ENCODE measurements around the gene GGA3. TPM values are rescaled to one million over a fixed set of nuclear protein-coding genes. Genes with fewer than 3 reads are reported as not detected.

The GGA3 gene
- polyA plus RNA-seq, 1 experiment, result 25.0 TPM

DNA sequence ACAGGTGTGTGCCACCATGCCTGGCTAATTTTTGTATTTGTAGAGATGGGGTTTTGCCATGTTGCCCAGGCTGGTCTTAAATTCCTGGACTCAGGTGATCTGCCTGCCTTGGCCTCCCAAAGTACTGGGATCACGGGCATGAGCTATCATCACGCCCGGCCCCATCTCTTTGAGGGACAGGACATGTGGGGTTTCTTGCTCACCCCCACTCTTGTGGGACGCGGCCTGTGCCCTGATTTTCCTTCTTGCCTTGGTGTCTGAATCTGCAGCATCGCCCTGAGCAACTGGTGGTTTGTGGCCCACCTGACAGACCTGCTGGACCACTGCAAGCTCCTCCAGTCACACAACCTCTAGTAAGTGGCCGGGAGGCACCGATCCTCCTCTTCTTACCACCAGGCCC is 30.3 kb downstream of the GGA3 start:
- TF ChIP-seq CTCF (IDR thresholded peaks at IDR 0.05; ENCODE audit: low read depth, low read length), result no peak
- Histone ChIP-seq H3K9me3 (ENCODE audit: control insufficient read depth, insufficient read depth, low read length) (no peaks in the 10 kb centered on the region), H3K27ac (ENCODE audit: low read depth, low read length) (no peak overlapping the region), H3K27me3 (ENCODE audit: control insufficient read depth, insufficient read depth, low read length) (no peaks in the 10 kb centered on the region), H3K4me3 (ENCODE audit: low read depth, low read length) (no peak overlapping the region)
- no peak for DNase-seq (ENCODE audit: low read depth, low spot score)
- CTCF ChIA-PET, result no interaction called here
- POLR2A ChIA-PET, result no interaction called here

DNA sequence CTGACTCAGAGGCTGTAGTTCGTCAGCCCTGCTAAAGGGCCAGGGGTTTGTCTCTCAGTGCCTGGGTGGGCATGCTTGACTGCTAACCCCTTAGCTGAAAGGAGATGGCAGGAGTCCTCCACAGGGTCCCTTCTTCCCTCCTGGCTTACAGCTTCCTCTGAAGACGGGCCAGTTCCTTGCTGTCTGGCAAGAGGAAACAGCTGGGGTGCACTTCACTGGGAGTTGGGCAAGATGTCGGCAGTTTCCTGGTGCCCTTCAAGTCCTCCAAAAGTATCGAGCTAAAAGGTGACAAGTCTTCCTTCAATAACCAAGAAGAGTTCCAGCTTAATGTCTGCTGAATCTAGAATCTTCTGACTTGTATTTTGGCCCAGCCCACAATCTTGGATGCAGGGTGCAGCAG is 32.6 kb downstream of the GGA3 start:
- Histone ChIP-seq H3K4me3 (ENCODE audit: low read depth, low read length) (no peak overlapping the region), H3K27me3 (ENCODE audit: control insufficient read depth, insufficient read depth, low read length) (no peaks in the 10 kb centered on the region), H3K9me3 (ENCODE audit: control insufficient read depth, insufficient read depth, low read length) (no peaks in the 10 kb centered on the region), H3K27ac (ENCODE audit: low read depth, low read length) (no peak overlapping the region)
- DNase-seq (ENCODE audit: low read depth, low spot score), result no peak
- TF ChIP-seq CTCF (IDR thresholded peaks at IDR 0.05; ENCODE audit: low read depth, low read length), result no peak
- CTCF ChIA-PET, result interaction anchor here (0.6 to 2.4 kb wide), 5 partner anchors 9 to 149 kb away, joined by 3 to 9 read pairs (median 4); no protein-coding TSS in a partner anchor
- POLR2A ChIA-PET, result no interaction called here

GRCh38 chr17:75228305-75228704 is 33.1 kb downstream of the GGA3 start:
- H3K27me3 ChIP-seq (ENCODE audit: control insufficient read depth, insufficient read depth, low read length), result no peaks in the 10 kb centered on the region
- H3K27ac ChIP-seq (ENCODE audit: low read depth, low read length), result no peak overlapping the region
- ChIA-PET POLR2A (no interaction called here), CTCF (interaction anchor here (0.6 to 2.4 kb wide), 5 partner anchors 9 to 148 kb away, joined by 3 to 9 read pairs (median 4); no protein-coding TSS in a partner anchor)
- TF ChIP-seq CTCF (IDR thresholded peaks at IDR 0.05; ENCODE audit: low read depth, low read length), result no peak
- H3K9me3 ChIP-seq (ENCODE audit: control insufficient read depth, insufficient read depth, low read length), result no peaks in the 10 kb centered on the region
- no peak overlapping the region for H3K4me3 ChIP-seq (ENCODE audit: low read depth, low read length)
- DNase-seq (ENCODE audit: low read depth, low spot score), result no peak

DNA sequence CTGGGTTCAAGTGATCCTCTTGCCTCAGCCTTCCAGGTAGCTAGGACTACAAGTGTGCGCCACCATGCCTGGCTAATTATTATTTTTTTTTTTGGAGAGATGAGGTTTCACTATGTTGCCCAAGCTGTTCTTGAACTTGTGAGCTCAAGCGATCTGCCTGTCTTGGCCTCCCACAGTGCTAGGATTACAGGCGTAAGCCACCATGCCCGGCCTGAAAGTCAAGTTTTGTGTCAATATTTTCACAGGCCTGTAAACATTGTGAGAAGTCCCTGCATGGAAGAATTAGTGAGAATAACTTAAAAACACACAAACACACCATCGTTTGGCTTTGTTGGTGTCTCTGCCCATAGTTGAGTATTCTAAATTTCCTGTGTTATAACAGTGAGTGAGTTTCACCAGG is 33.7 kb downstream of the GGA3 start:
- Histone ChIP-seq H3K9me3 (ENCODE audit: control insufficient read depth, insufficient read depth, low read length) (no peaks in the 10 kb centered on the region), H3K4me3 (ENCODE audit: low read depth, low read length) (no peak overlapping the region), H3K27ac (ENCODE audit: low read depth, low read length) (no peak overlapping the region), H3K27me3 (ENCODE audit: control insufficient read depth, insufficient read depth, low read length) (no peaks in the 10 kb centered on the region)
- POLR2A ChIA-PET, result no interaction called here
- CTCF ChIA-PET, result interaction anchor here (2.4 kb wide), 1 partner anchor 10 kb away, joined by 9 read pairs; no protein-coding TSS in a partner anchor
- no peak for DNase-seq (ENCODE audit: low read depth, low spot score)
- TF ChIP-seq CTCF (IDR thresholded peaks at IDR 0.05; ENCODE audit: low read depth, low read length), result no peak

DNA sequence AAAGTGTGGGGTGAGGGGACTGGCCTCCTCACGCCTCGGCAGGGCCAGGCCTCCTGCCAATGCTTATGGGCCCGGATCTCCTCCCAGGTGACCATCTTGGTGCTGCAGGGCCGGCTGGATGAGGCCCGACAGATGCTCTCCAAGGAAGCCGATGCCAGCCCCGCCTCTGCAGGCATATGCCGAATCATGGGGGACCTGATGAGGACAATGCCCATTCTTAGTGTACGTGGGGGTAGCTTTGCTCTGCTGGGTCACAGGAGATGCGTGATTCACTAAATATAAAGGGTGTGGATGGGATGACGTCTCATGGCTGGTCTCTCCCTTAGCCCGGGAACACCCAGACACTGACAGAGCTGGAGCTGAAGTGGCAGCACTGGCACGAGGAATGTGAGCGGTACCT is 36.4 kb downstream of the GGA3 start:
- H3K27me3 ChIP-seq (ENCODE audit: control insufficient read depth, insufficient read depth, low read length), result no peaks in the 10 kb centered on the region
- no peak overlapping the region for H3K27ac ChIP-seq (ENCODE audit: low read depth, low read length)
- ChIA-PET CTCF (interaction anchor here (1.8 kb wide), 1 partner anchor 14 kb away, joined by 6 read pairs; no protein-coding TSS in a partner anchor), POLR2A (no interaction called here)
- DNase-seq (ENCODE audit: low read depth, low spot score), result no peak
- no peak overlapping the region for H3K4me3 ChIP-seq (ENCODE audit: low read depth, low read length)
- H3K9me3 ChIP-seq (ENCODE audit: control insufficient read depth, insufficient read depth, low read length), result no peaks in the 10 kb centered on the region
- TF ChIP-seq CTCF (IDR thresholded peaks at IDR 0.05; ENCODE audit: low read depth, low read length), result no peak
